GM23338 (cell line): Measurements from ENCODE around the gene TBC1D9B. TPM values are rescaled to one million over a fixed set of nuclear protein-coding genes. Genes with fewer than 3 reads are reported as not detected.

Experiments used
- ATAC-seq: fragments of 200-7000 bp; cut with Tn5 transposase; 3 replicates; pipeline ENCODE4 v1.9.1; 2020
- DNase-seq: peaks from one replicate; pipeline ENCODE4 v3.0.0-alpha.2; 2015; ENCODE audit warnings: low spot score
- H2AFZ ChIP-seq: fragments of 200-600 bp; sonication (generic); 2 replicates; pipeline ENCODE4 v1.8.0; 2016; ENCODE audit warnings: antibody characterized with exemption, mild to moderate bottlenecking, moderate library complexity
- H3F3A ChIP-seq: fragments of 200-600 bp; sonication (generic); replicated peaks from 2 replicates; pipeline ENCODE4 v1.8.0; 2017; ENCODE audit warnings: antibody characterized with exemption, mixed run types, low read depth
- H3K27ac ChIP-seq: fragments of 200-600 bp; sonication (generic); 2 replicates; pipeline ENCODE4 v1.6.1; 2016; ENCODE audit warnings: low read depth
- H3K27me3 ChIP-seq: fragments of 200-600 bp; sonication (generic); 2 replicates; pipeline ENCODE4 v1.8.0; 2016; ENCODE audit warnings: mild to moderate bottlenecking, mixed run types, moderate library complexity; ENCODE audit not compliant: insufficient read depth
- H3K36me3 ChIP-seq: fragments of 200-600 bp; sonication (generic); 2 replicates; pipeline ENCODE4 v1.8.0; 2016; ENCODE audit warnings: mild to moderate bottlenecking; ENCODE audit not compliant: insufficient read depth
- H3K4me1 ChIP-seq: fragments of 200-600 bp; sonication (generic); 2 replicates; pipeline ENCODE4 v1.8.0; 2016; ENCODE audit warnings: mild to moderate bottlenecking, moderate library complexity; ENCODE audit not compliant: insufficient read depth
- H3K4me2 ChIP-seq: fragments of 200-600 bp; sonication (generic); 2 replicates; pipeline ENCODE4 v1.7.1; 2017; ENCODE audit warnings: mixed run types
- H3K4me3 ChIP-seq: fragments of 200-600 bp; sonication (generic); 2 replicates; pipeline ENCODE4 v1.6.1; 2016; ENCODE audit warnings: mixed run types
- H3K79me2 ChIP-seq: fragments of 200-600 bp; sonication (generic); replicated peaks from 2 replicates; pipeline ENCODE4 v1.8.0; 2017; ENCODE audit warnings: mild to moderate bottlenecking; ENCODE audit not compliant: insufficient read depth
- H3K9me2 ChIP-seq: fragments of 200-600 bp; sonication (generic); 2 replicates; pipeline ENCODE4 v1.8.0; 2017; ENCODE audit not compliant: insufficient read depth
- H4K20me1 ChIP-seq: fragments of 200-600 bp; sonication (generic); replicated peaks from 2 replicates; pipeline ENCODE4 v1.8.0; 2017; ENCODE audit warnings: mild to moderate bottlenecking; ENCODE audit not compliant: insufficient read depth
- H3K27ac Mint-ChIP-seq: 2 replicates; pipeline ENCODE4 v1.8.0; 2020; ENCODE audit warnings: inconsistent platforms, mild to moderate bottlenecking, moderate library complexity, mixed read lengths
- H3K27me3 Mint-ChIP-seq: 3 replicates; pipeline ENCODE4 v1.8.0; 2022; ENCODE audit warnings: low read depth, mild to moderate bottlenecking, moderate library complexity, mixed read lengths, inconsistent platforms; ENCODE audit not compliant: insufficient read depth, poor library complexity
- H3K36me3 Mint-ChIP-seq: 3 replicates; pipeline ENCODE4 v1.8.0; 2021; ENCODE audit warnings: low read depth, mild to moderate bottlenecking, inconsistent platforms, moderate library complexity, mixed read lengths
- H3K4me1 Mint-ChIP-seq: 3 replicates; pipeline ENCODE4 v1.8.0; 2020; ENCODE audit warnings: mild to moderate bottlenecking, inconsistent platforms, mixed read lengths
- H3K4me3 Mint-ChIP-seq: 3 replicates; pipeline ENCODE4 v1.8.0; 2021; ENCODE audit warnings: moderate library complexity, mild to moderate bottlenecking, inconsistent platforms, mixed read lengths
- H3K9me3 Mint-ChIP-seq: 3 replicates; pipeline ENCODE4 v1.8.0; 2020; ENCODE audit warnings: moderate library complexity, mild to moderate bottlenecking, inconsistent platforms, mixed read lengths
- CTCF ChIP-seq, 2 experiments: fragments of 200-600 bp in 1 of 2; sonication (generic) in 1 of 2; conservative IDR thresholded peaks; 2 replicates each; pipeline versions ENCODE4 v1.5.1 to v1.6.1; 2016 to 2017; ENCODE audit warnings: antibody characterized with exemption in 2 of 2, low read depth in 2 of 2, mild to moderate bottlenecking in 2 of 2, moderate library complexity in 1 of 2
- REST ChIP-seq: IDR thresholded peaks from one replicate; pipeline ENCODE4 v1.6.1; 2018; ENCODE audit warnings: antibody characterized with exemption; ENCODE audit not compliant: unreplicated experiment
- ZNF114 ChIP-seq: fragments of 250-450 bp; sonication (Bioruptor Pico); IDR thresholded peaks from 2 replicates; pipeline ENCODE4 v1.5.0; 2020; ENCODE audit warnings: mild to moderate bottlenecking, moderate library complexity
- polyA plus RNA-seq: library from polyadenylated mRNA; unstranded; fragments of >200 nt; fragmentation: Nextera tagmentation; extraction: Ambion mirVana; gene quantifications from 2 replicates; pipeline ENCODE4 v1.2.1, GENCODE V29; 2016
- total RNA-seq: library from RNA; depleted of rRNA; stranded (reverse); fragments of >200 nt; shearing (Covaris generic); gene quantifications from 2 replicates; pipeline ENCODE4 v1.2.3, GENCODE V29; 2014

TBC1D9B gene
- total and polyA plus RNA-seq, 2 experiments from 2014 or later = 19.0 to 38.0 TPM

GRCh38 chr5:179912386-179912785, 4.7 kb upstream of the TBC1D9B start:
- H3K4me1 Mint-ChIP-seq = peaks cover 16% of the 10 kb centered on the region

More at GRCh38 chr5:179912386-179912785, 4.7 kb upstream of the TBC1D9B start:
- H2AFZ ChIP-seq = no peak overlapping the region
- no peak overlapping the region for H3K27ac ChIP-seq
- no peak overlapping the region for H3K4me3 ChIP-seq
- Mint-ChIP-seq H3K27me3 (peaks cover 15% of the 10 kb centered on the region), H3K27ac (no peak overlapping the region), H3K9me3 (no peaks in the 10 kb centered on the region; the same call in 2 of the 3 replicates), H3K4me3 (no peak overlapping the region), H3K36me3 (no peaks in the 10 kb centered on the region)
- peaks cover 14% of the 10 kb centered on the region for H3F3A ChIP-seq
- H4K20me1 ChIP-seq = no peaks in the 10 kb centered on the region
- H3K4me2 ChIP-seq = no peak overlapping the region
- peaks cover 9% of the 10 kb centered on the region for H3K4me1 ChIP-seq
- TF ChIP-seq ZNF114 (CRISPR knock-in tag) = no peak
- no peak for TF ChIP-seq CTCF (conservative IDR thresholded peaks at IDR 0.05; ENCODE audit: low read depth in 2 of 2)
- no peak for TF ChIP-seq REST
- ATAC-seq = no peak
- no peaks in the 10 kb centered on the region for H3K79me2 ChIP-seq
- no peaks in the 10 kb centered on the region for H3K9me2 ChIP-seq
- no peaks in the 10 kb centered on the region for H3K27me3 ChIP-seq
- DNase-seq = no peak
- no peaks in the 10 kb centered on the region for H3K36me3 ChIP-seq
